ENCODE results near the gene AMACR.
"Not testable (repeated sequence)": the region's sequence is repeated elsewhere in the genome, so short reads cannot be mapped to it uniquely, and the experiment has no call there.

The AMACR gene

DNA sequence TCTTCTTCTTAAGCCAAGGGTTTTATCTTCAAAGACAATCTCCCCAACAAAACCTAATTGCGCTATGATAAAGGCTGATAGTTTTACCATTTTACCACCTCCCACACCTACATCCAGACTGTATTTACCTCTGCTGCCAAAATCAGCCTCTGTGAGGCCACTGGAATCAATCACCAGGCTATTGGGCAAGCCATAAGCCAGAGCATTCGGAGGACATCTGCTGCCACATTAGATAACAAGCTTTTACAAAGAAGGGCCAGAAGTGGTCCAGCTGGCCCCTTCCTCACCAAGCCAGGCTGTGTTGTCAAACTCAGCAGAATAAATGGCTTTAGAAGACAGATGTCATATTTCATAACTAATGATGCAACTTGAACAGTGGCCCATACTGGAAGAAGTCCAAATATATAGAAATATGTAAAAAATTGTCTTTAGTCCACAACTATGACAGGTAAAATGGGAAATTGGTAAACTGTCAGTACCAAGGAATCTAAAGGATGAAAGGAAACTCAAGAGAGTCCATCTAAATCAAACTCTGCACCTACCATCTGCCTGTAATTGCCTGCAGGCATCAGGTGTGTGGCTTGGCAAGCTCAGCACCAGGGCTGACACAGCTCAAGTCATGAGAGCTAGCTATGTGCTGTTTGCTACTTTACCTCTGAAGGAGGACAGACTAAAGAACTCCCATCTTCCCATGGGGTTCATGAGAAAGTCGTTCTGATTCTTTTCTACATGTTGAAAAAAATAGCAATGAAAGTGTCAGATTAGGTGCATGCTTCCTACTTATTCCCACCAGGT lies 39.4 kb downstream of the AMACR start:
- TF ChIP-seq, protein P1, sequence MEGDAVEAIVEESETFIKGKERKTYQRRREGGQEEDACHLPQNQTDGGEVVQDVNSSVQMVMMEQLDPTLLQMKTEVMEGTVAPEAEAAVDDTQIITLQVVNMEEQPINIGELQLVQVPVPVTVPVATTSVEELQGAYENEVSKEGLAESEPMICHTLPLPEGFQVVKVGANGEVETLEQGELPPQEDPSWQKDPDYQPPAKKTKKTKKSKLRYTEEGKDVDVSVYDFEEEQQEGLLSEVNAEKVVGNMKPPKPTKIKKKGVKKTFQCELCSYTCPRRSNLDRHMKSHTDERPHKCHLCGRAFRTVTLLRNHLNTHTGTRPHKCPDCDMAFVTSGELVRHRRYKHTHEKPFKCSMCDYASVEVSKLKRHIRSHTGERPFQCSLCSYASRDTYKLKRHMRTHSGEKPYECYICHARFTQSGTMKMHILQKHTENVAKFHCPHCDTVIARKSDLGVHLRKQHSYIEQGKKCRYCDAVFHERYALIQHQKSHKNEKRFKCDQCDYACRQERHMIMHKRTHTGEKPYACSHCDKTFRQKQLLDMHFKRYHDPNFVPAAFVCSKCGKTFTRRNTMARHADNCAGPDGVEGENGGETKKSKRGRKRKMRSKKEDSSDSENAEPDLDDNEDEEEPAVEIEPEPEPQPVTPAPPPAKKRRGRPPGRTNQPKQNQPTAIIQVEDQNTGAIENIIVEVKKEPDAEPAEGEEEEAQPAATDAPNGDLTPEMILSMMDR (IDR thresholded peaks at IDR 0.05; ENCODE audit: low read depth, low read length): no peak
- H3K4me3 ChIP-seq (ENCODE audit: low read depth, low read length): no peak overlapping the region

DNA sequence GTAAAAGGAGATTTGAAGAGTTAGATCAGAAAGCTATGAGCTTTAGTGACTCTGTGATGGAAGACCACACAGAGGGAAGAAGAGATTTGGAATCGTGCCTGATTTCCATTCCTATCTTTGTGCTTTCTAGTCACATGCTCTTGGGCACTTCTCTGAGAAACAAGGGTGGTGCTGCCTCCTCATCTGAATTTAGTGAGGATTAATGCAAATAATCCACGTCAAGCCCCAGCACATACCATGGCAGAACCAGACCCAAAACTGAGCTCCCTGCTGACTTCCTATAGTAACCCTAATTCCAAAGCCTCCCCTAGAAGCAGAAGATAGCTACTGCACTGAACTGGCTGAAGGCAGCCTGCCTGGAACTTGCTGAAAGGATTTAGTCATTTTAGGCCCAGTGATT lies 41.0 kb downstream of the AMACR start:
- no peak overlapping the region for H3K4me3 ChIP-seq (ENCODE audit: low read depth, low read length)
- TF ChIP-seq, protein P1 (IDR thresholded peaks at IDR 0.05; ENCODE audit: low read depth, low read length): no peak

DNA sequence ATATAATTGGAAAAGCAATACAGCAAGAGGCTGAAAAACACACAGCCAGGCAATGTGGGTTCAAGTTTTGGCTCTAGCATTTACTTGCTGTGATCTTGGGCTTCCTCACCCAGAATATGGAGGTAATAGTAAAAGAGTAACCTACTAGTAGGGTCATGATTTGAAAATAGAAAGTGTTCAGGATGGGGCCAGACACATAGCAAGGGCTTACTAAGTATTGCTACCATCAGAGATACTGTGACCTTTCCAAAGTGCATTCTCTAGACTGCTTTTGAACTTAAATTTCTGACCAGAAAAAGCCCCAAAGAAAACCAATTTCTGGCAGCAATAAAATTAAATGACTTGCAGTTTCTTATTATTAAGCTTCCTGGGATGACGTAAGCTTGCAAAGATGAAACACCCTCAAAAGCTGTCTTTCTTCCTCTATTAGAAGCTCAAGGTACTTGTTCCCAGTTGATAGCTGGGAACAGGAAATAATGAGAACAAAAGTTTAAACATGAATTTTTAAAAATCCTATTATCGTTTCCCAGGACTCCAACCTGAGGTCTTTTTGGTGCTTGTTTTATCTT lies 43.6 kb downstream of the AMACR start:
- TF ChIP-seq, protein P1 (IDR thresholded peaks at IDR 0.05; ENCODE audit: low read depth, low read length): no peak
- H3K4me3 ChIP-seq (ENCODE audit: low read depth, low read length): no peak overlapping the region

DNA sequence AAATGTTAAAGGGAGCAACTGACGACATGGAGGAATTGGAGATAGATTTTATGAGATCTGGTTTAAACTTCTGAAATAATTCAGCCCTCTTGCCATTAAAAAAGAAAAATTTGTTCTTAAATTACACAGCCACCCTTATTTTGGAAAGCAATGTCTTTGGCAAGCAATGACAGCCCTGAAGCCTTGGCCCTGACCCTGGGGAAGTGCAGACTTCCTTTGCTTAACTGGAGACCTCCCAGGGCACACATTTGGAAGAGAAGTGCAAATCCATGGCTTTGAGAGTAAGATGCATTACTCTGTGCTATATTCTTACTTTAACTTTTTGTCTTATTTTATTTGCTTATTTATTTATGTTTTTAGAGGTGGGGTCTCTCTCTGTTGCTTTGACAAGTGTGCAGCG lies 49.7 kb downstream of the AMACR start:
- H3K4me3 ChIP-seq (ENCODE audit: low read depth, low read length): no peak overlapping the region
- TF ChIP-seq, protein P1 (IDR thresholded peaks at IDR 0.05; ENCODE audit: low read depth, low read length): no peak

DNA sequence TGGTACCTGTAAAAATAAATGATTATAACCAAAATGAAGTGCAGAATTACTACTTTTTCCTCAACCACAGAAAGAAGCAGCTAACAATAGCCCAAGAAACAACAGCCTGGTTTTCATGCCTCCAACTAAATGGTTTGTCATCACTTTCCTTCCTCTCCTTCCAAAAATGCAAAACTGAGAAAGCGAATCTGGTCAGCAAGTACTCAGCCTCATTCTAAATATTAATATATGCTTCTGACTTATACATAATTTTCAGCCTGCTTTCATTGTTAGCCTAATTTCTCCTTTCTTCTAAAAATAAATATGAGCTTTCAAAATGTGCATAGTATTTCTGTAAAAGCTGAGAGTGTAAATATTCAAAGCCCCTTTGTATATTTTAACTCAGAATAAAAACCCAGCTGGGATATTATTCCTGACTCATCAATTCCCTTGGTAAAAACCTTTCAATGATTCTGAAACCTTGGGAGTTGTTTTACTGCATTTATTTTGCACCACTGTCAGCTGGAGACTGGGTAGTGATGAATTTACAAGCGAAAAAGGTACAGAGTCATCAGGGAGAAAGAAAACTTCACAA lies 50.2 kb downstream of the AMACR start:
- TF ChIP-seq, protein P1 (IDR thresholded peaks at IDR 0.05; ENCODE audit: low read depth, low read length): no peak
- H3K4me3 ChIP-seq (ENCODE audit: low read depth, low read length): no peak overlapping the region

GRCh38 chr5:33952175-33952574 lies 55.7 kb downstream of the AMACR start:
- H3K4me3 ChIP-seq (ENCODE audit: low read depth, low read length): not testable (repeated sequence)

- H3K4me3 ChIP-seq (ENCODE audit: low read depth, low read length): no peak overlapping the region
- TF ChIP-seq, protein P1 (IDR thresholded peaks at IDR 0.05; ENCODE audit: low read depth, low read length): no peak
Measured at GRCh38 chr5:33944543-33945132, 63.2 kb downstream of the AMACR start.
